GM20000 (cell line): Measurements from ENCODE around the gene MRPL4.

Experiments used
- DNase-seq: peaks from one replicate; pipeline ENCODE4 v3.0.0; 2012; ENCODE audit warnings: low spot score
- CTCF ChIP-seq: IDR thresholded peaks from 2 replicates; pipeline ENCODE4 v1.5.1; 2012; ENCODE audit warnings: mild to moderate bottlenecking, control low read depth; ENCODE audit errors: extremely low read depth, missing control alignments

Gene MRPL4

GRCh38 chr19:10291554-10292205 lies 39.7 kb downstream of the MRPL4 start:
- TF ChIP-seq CTCF = no peak
- no peak for DNase-seq

- peak; percentile 93 for DNase-seq
- no peak for TF ChIP-seq CTCF
Observed at GRCh38 chr19:10292206-10292788, 40.3 kb downstream of the MRPL4 start.

GRCh38 chr19:10292789-10293636 lies 41.0 kb downstream of the MRPL4 start:
- TF ChIP-seq CTCF = no peak
- no peak for DNase-seq

- DNase-seq = no peak
- no peak for TF ChIP-seq CTCF
Observed at GRCh38 chr19:10293637-10294367, 41.8 kb downstream of the MRPL4 start.

- no peak for DNase-seq
- peak; percentile 17 for TF ChIP-seq CTCF
Observed at GRCh38 chr19:10294368-10294697, 42.3 kb downstream of the MRPL4 start.

- TF ChIP-seq CTCF = no peak
- peak; percentile 93 for DNase-seq
Observed at GRCh38 chr19:10295305-10295846, 43.4 kb downstream of the MRPL4 start.
